NOMO-1 (cell line): ENCODE measurements around the gene ABR.

ENCODE experiments used
- DNase-seq, 2 experiments: peaks; one replicate each; lab custom pipeline; 2025; ENCODE audit not compliant: unreplicated experiment in 2 of 2; lab: John Stamatoyannopoulos, UW

Gene ABR

DNA sequence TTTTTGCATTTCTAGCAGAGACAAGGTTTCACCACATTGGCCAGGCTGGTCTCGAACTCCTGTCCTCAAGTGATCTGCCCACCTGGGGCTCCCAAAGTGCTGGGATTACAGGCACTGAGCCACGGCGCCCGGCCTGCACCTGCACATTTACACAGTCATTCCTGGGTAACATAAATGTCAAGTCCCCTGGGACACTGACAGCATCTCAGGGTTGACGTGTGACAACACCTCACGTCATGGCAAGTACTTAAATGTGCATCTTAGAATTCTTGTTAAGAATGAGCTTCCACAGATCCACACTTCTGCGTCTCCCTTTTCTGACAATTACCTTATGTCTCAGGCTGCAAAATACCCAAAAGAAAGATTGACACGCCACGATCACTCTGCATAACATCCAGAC lies 80.5 kb downstream of the ABR start:
- DNase-seq, result no peak

DNA sequence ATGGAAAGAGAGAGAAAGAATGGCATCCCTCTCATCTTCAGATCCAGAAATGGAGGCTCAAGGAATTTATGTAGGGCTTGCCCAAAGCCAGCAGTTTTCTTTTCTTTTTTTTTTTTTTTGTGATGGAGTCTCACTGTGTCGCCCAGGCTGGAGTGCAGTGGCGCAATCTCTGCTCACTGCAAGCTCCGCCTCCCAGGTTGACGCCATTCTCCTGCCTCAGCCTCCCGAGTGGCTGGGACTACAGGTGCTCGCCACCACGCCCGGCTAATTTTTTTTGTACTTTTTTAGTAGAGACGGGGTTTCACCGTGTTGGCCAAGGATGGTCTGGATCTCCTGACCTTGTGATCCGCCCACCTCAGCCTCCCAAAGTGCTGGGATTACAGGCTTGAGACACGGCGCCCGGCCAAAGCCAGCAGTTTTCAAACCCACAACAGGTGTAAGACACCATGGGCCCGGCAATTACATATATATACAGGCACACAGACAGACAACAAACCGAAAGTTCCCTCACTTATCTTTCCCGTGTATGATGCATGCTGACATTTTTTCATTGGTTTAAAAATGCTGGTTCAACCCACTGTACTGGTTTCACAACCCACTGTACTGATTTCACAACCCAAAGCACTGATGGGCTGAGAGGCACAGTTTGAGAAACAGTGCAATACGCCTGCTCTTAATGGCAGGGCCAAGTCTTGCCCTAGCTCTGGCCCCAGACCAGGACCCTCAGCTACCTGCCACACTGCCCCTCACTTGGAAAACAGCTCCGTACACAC lies 81.6 kb downstream of the ABR start:
- DNase-seq, result peak; percentile 86 to 94

- peak in 1 of 2 experiments; percentile 22 for DNase-seq
Observed at GRCh38 chr17:1096215-1096614, 83.6 kb downstream of the ABR start.

DNA sequence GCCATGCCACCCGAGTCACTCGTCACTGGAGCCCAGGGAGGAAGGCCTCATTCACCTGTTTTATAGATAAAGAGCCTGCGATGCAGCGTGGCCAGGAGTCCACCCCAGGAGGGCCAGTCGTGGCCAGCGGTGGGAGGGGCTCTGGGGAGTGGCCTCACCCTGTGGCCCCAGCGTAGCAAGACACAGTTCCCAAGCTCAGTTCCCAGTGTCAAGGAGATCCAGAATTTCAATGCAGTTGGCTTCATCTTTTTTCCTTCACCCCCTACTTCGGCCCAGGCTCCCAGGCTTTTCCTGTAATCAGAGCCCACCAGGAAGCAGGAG lies 84.0 kb downstream of the ABR start:
- DNase-seq, result no peak

- DNase-seq, result peak; percentile 41 to 64
Observed at GRCh38 chr17:1095090-1095852, 84.5 kb downstream of the ABR start.

- DNase-seq, result no peak
Observed at GRCh38 chr17:1094591-1094990, 85.2 kb downstream of the ABR start.

DNA sequence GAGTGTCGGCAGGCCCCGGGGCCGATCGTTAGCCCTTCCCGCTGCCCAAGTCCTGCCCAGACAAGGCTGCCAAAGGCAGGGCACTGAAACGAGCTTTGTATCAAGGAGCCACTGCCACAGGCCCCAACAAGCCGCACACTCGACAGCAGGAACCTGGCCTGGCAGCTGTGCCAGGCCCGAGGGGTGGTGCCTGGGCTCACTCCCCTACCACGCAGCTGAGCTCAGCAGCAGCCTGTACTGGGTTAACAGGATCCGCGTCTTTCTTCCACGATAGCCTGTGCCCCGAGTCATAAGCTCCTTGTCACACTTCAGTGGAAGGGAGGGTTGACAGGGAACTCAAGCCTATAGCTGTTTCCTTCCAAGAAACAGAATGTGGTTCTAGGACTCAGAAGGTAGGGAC lies 87.9 kb downstream of the ABR start:
- DNase-seq, result no peak

- DNase-seq, result no peak
Observed at GRCh38 chr17:1091190-1091534, 88.6 kb downstream of the ABR start.

DNA sequence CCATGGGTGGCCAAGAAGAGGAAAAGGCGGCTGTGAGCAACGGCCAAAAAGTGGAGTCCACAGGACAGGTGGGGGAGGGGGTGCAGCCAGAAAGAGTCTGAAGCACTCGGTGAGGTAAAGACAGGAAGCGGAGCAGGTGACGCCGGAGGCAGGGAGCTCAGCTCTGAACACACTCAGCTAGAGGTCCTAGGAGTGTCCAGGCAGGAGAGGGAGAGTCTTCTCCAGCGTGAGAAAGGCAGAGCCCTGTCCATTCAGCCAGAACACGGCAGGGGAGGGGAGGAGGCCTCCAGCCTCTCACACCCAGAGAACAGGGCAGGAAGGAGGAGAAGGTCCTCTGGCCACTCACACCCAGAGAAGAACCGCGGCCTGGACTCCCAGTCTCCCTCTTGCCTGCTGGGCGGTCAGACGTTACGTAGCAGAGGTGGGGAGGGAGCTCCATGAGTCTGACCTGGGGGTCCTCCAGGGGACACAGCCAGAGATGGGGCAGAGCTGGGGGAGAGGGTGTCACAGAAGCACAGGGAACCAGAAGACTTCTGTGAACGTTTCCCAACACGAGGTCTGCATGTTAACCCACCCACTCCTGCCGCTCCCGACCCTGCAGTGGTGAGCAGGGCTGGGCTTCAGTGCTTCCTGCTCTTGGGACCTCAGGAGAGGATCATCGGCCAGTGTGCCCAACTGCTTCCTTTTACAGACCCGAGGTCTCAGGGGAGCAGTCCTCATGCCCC lies 89.2 kb downstream of the ABR start:
- DNase-seq, result no peak

GRCh38 chr17:1089915-1090314 lies 89.9 kb downstream of the ABR start:
- DNase-seq, result no peak

DNA sequence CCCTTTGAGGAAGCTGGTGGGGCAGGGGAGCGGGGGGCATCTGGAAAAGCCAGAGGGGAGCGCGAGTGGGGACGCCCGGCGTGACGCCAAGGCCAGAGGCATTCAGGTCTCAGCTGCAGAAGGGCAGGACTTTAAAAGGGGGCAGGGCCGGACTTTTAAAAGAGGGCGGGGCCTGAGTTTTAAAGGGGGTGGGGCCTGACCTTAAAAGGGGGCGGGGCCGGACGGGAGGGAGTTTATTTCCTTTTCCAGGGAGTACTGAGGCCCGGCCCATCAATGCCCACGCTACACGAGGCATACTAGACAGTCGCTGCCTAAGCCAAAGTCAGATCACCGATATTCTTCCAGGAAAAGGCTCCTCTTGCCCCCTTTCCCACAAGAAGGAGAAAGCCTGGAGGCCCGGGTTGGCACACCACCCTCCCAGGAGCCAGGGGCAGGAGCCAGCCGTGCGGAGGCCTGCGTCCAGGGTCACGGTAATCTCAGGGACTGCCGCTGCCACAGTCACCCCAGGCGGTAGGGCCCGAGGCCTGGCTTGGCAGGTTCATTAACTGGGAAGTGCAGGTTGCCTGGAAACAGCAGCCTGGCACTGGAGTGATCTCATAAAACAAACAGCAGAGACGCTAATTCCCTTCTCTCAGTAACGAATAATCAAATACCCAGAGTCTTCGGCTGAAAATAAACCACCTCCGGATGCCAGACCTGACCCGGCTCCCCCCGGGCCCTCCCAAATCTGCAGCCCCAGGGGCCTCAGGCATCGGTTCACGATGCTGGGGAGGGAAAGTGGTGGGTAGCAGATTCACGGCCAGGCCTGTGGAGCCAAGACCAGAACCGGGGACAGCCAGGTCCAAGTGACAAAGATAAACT lies 92.2 kb downstream of the ABR start:
- no peak for DNase-seq

- DNase-seq, result no peak
Observed at GRCh38 chr17:1083451-1084187, 96.2 kb downstream of the ABR start.

GRCh38 chr17:1082579-1082978 lies 97.2 kb downstream of the ABR start:
- DNase-seq, result no peak

DNA sequence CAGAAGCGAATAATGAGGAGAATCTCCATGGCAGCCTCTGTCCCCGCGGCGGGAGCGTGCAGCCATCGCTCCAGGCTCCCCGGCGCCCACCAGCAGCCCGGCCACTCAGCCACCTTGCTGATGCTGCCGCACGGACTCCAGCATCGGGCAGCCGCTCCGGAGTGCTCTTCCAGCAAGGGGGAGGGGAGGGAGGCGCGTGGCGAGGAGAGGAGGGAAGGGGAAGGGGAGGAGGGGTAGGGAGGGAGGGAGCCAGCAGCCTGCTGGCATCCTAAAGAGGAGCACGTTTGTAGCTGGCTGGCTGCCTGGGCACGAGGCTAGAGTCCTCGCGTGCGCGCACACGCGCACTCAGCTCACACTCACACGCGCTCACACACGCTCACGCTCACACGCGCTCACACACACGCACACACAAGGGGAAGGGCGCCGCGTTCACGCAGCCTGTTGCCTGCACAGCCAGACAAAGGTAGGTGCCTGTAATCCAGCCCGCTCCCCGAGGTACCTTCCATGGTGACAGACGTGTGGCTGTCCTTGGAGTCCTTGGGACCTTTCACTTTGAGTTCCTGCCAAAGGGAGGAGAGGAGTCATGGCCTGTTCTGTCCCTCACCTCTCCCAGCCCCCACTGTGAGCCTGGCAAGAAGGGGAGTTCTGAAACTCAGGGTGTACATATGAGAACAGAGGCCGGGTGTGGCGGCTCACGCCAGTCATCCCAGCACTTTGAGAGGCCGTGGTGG lies 100.8 kb downstream of the ABR start:
- no peak for DNase-seq

- no peak for DNase-seq
Observed at GRCh38 chr17:1077986-1078711, 101.6 kb downstream of the ABR start.

DNA sequence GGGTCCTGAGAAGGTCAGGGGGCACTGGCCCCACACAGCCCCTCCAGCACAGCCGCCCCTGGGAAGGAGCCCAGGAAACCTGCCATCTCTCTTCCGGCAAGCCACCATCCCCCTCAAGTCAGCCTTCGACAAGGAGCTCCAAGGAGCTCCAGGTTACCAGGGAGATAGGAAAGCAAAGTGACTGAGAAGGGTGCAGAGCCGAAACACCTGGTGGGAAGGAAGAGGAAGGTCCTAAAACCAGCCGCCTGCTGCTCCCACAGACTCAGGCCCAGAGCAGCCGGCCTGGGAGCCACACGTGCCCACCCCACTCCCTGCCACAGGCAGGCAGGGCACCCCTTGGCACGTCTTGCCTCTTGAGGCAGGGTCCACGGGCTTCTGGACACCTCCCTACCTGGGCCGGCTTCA lies 102.2 kb downstream of the ABR start:
- no peak for DNase-seq

DNA sequence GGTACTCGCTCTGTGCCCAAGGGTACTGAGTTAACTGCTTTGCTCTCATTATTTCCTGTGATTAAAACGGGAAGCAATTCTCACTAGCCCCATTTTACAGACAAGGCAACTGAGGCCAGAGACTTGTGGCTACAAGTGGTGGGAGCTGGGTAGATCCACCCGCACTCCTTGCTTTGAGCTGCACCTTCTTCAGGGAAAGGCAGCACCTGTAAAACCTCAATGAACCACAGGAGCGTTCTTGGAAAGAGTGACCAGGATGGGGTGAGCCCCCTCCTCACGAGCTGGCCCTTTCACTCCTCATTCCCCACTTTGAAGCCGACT lies 102.8 kb downstream of the ABR start:
- DNase-seq, result no peak

DNA sequence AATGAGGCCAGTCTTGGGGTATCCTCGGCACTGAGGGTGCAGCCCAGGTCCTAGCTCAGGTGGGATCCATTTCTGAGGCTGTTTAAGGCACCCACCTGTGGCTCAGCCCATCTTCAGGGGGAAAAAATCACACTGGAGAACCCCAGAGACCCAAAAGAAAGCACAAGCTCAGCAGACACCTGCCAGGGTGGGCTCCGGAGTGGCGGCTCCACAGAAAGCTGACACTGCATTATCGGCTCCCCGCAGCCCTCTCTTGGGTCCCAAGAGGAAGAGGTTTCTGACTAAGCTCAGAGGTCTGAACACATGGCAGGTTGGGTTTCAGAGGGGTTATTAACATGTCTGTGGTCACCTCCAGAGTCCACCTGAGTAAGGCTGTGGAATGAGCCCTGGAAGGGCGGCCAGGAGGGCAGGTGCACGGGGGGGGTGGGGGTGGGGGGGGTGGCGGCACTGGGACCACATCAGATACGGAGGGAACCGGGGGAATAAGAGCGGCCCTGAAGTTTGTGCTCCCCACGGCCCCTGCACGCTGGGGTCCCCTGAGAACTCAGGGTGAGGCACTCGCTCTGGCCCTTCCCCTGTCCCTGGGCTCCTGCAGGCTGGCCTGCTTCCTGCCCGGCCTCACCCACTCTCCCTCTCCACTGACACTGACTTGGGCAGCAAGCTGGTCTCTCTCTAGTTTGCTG lies 103.3 kb downstream of the ABR start:
- DNase-seq, result no peak
